Heart left ventricle (tissue), 16 donors: Measurements from ENCODE around the gene FGF19. TPM values are rescaled to one million over a fixed set of nuclear protein-coding genes. Genes with fewer than 3 reads are reported as not detected.

Source experiments
- ATAC-seq, 4 donors: fragments of 200-7000 bp; cut with Tn5 transposase; one replicate each; pipeline ENCODE4 v1.9.1; 2020 to 2022; ENCODE audit warnings: moderate library complexity in 4 of 4, mild to moderate bottlenecking in 3 of 4, moderate number of reproducible peaks in 1 of 4
- DNase-seq, 5 donors: peaks; one replicate each; pipeline ENCODE4 v3.0.0-alpha.2; 2020
- H3K27ac ChIP-seq, 12 donors: fragments of 200-600 bp; sonication (generic) in 4 of 12; one replicate each; pipeline versions ENCODE4 v1.5.0 to v1.8.0; 2016 to 2022; ENCODE audit warnings: mild to moderate bottlenecking in 2 of 12
- H3K27me3 ChIP-seq, 9 donors: fragments of 200-600 bp; sonication (generic) in 2 of 9; one replicate each; pipeline versions ENCODE4 v1.5.1 to v1.8.0; 2016 to 2022; ENCODE audit warnings: mild to moderate bottlenecking in 3 of 9
- H3K36me3 ChIP-seq, 9 donors: fragments of 200-600 bp; sonication (generic) in 2 of 9; one replicate each; pipeline versions ENCODE4 v1.5.0 to v1.8.0; 2018 to 2022; ENCODE audit warnings: mild to moderate bottlenecking in 2 of 9
- H3K4me1 ChIP-seq, 12 donors: fragments of 200-600 bp; sonication (generic) in 4 of 12; one replicate each; pipeline versions ENCODE4 v1.5.0 to v1.8.0; 2016 to 2022; ENCODE audit warnings: mild to moderate bottlenecking in 3 of 12
- H3K4me3 ChIP-seq, 12 donors: fragments of 200-600 bp; sonication (generic) in 4 of 12; one replicate each; pipeline versions ENCODE4 v1.5.0 to v1.8.0; 2017 to 2022; ENCODE audit warnings: mild to moderate bottlenecking in 9 of 12, moderate library complexity in 4 of 12
- H3K9me3 ChIP-seq, 12 donors: fragments of 200-600 bp; sonication (generic) in 4 of 12; one replicate each; pipeline versions ENCODE4 v1.5.0 to v1.8.0; 2016 to 2022; ENCODE audit warnings: mild to moderate bottlenecking in 1 of 12
- POLR2A ChIP-seq, 2 donors: fragments of 450-650 bp; IDR thresholded peaks; one replicate each; pipeline ENCODE4 v1.6.1; 2017; ENCODE audit warnings: antibody characterized with exemption in 2 of 2, mild to moderate bottlenecking in 2 of 2, moderate library complexity in 2 of 2
- WGBS, 4 donors: extraction: QIAGEN DNeasy Blood & Tissue Kit in 2 of 4; methylation state at CpG; one replicate each; pipeline versions ENCODE4 v1.1.5 to v1.1.7; 2013 to 2018; 5-methylcytosine and 5-hydroxymethylcytosine counted together
- intact Hi-C, 10 donors: fragments of 100-400 bp; cut with DNase I; formaldehyde crosslinking; loops; one replicate each; pipeline versions ENCODE4 v1.11.1 to v1.14.2; 2022
- polyA plus RNA-seq, 2 donors: library from polyadenylated mRNA; stranded (reverse); fragments of 200-250 nt; gene quantifications; one replicate each; pipeline ENCODE4 v1.2.3, GENCODE V29; 2013
- total RNA-seq, 9 donors: library from RNA; depleted of rRNA in 2 of 9; stranded (reverse); fragments of >200 nt in 2 of 9; fragmentation: NEBNext Ultra II Directional in 3 of 9; extraction: Animal tissue kit (Norgen Biotek cat#: 25700) in 3 of 9; gene quantifications; one replicate each; pipeline versions ENCODE4 v1.1.0 to v1.2.4, GENCODE V29; 2016 to 2023
- TF ChIP-seq, protein P1 (sequence below), 12 donors: fragments of 200-600 bp; sonication (generic) in 4 of 12; IDR thresholded peaks; one replicate each; pipeline versions ENCODE4 v1.5.0 to v1.8.0; 2018 to 2022; ENCODE audit warnings: antibody characterized with exemption in 12 of 12, mild to moderate bottlenecking in 5 of 12
- donor health status: ischemic (EF 13 %, LVEDD 7.1; RV severe dilation, severe dysfunction).
- donor health status: healthy with polysubstance abuse.
- donor health status: DM: no; HTN: yes; CAD: no.
- donor health status: DM: no; HTN: no; CAD: no.
- donor health status: ischemic (EF 25% LVEDD 6.9; RV normal size, moderate dysfunction).
- donor health status: ischemic (EF 25% LVEDD 5.7; RV mildly dilated, moderate dysfunction).
- donor health status: healthy.
- donor health status: DM: yes; HTN: yes; CAD: no.
- donor health status: ischemic (EF 35%, LVEDD 5.7; RV mildly dilated, moderate dysfunction).
- donor health status: nonischemic (EF 11% LVEDD 7.7; RV severe dilation, severe dysfunction).
- donor health status: DM: yes; HTN: yes; CAD: no.
- donor health status: PGD.
- donor health status: ischemic (EF 29% LVEDD 5.4; RV normal size, mild dysfunction).
- donor health status: nonischemic (EF 23%, LVEDD 6.1; RV moderate dilation, normal function).

FGF19 gene
- total and polyA plus RNA-seq, 11 donors: not detected

DNA sequence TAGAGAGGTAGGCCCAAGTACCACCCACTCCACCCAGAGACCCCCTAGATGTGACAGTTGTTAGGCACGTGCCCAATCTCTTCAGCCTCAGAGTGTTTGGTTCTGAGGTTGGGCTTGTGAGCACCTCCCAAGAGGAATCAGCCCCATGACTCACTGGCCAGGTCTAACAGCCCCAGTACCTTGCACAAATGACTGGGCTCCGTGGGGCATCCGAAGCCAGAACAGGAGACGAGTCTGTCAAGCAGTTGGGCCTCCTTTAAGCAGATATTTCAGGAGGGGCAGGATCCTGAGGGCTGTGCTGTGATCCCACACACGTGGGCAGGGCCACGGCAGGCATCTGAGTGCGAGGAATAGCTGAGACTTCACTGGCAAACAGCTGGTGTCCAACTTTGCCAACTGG lies 29.1 kb upstream of the FGF19 start:
- Histone ChIP-seq H3K36me3 (no peaks in the 10 kb centered on the region), H3K4me3 (no peak overlapping the region), H3K9me3 (peaks cover 0 to 18% (median 7%) of the 10 kb centered on the region in 12 donors), H3K27me3 (peaks cover 0 to 25% (median 8%) of the 10 kb centered on the region in 9 donors), H3K4me1 (no peaks in the 10 kb centered on the region), H3K27ac (no peak overlapping the region)
- TF ChIP-seq POLR2A (IDR thresholded peaks at IDR 0.05): no peak
- intact Hi-C loops: no loop called here
- DNase-seq: no peak
- WGBS, 4 donors: 62 to 79% (median 69%) methylated on average over 7 of the region's 7 CpGs
- no peak for ATAC-seq

DNA sequence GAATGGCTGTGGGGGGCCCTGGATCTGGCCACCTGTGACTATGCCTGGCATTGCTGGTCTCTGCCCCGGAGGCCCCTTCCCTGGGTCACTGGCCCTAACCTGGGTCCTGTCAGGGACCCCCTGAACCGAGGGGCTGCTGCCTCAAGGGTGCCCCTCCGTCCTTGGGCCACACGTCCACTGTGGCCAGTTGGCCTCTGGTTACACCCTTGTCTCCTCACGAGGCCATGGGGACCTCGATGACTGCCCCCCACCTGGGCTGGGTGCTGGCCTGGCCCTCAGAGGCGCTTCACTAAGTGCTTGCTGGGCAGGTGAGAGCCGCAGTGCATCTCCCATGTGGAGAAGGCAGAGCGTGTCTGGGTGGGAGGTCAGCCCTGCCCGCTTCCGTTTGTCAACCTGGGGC lies 27.3 kb upstream of the FGF19 start:
- TF ChIP-seq, protein P1, sequence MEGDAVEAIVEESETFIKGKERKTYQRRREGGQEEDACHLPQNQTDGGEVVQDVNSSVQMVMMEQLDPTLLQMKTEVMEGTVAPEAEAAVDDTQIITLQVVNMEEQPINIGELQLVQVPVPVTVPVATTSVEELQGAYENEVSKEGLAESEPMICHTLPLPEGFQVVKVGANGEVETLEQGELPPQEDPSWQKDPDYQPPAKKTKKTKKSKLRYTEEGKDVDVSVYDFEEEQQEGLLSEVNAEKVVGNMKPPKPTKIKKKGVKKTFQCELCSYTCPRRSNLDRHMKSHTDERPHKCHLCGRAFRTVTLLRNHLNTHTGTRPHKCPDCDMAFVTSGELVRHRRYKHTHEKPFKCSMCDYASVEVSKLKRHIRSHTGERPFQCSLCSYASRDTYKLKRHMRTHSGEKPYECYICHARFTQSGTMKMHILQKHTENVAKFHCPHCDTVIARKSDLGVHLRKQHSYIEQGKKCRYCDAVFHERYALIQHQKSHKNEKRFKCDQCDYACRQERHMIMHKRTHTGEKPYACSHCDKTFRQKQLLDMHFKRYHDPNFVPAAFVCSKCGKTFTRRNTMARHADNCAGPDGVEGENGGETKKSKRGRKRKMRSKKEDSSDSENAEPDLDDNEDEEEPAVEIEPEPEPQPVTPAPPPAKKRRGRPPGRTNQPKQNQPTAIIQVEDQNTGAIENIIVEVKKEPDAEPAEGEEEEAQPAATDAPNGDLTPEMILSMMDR (IDR thresholded peaks at IDR 0.05): no peak
- TF ChIP-seq POLR2A (IDR thresholded peaks at IDR 0.05): no peak
- intact Hi-C loops: no loop called here
- Histone ChIP-seq H3K4me1 (no peaks in the 10 kb centered on the region), H3K27me3 (peaks cover 0 to 40% (median 11%) of the 10 kb centered on the region in 9 donors), H3K4me3 (no peak overlapping the region), H3K9me3 (peaks cover 0 to 17% (median 5%) of the 10 kb centered on the region in 12 donors), H3K36me3 (no peaks in the 10 kb centered on the region), H3K27ac (no peak overlapping the region)
- WGBS, 4 donors: 79 to 86% (median 85%) methylated on average over 4 to 11 of the region's 11 CpGs
- DNase-seq (no peak), ATAC-seq (no peak)

DNA sequence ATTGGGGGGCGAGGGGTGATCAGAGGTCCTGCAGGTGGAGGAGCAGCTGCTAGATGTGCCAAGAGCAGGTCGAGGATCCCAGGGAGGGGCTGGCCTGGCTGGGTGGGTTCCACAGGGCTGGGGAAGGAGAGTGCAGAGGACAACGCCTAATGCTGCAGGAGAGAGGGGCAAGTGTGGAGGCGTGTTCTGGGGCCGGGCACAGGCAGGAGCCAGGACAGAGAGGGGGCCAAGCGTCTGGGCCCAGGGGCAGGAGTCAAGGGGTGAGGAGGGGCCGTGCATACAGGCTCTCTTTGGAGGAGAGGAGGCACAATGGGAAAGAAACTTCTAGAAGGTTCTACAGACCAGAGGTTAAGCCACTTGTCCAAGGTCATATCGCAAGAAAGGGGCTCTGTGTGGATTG lies 26.7 kb upstream of the FGF19 start:
- Histone ChIP-seq H3K27ac (no peak overlapping the region), H3K4me3 (no peak overlapping the region), H3K9me3 (peaks cover 0 to 16% (median 5%) of the 10 kb centered on the region in 12 donors), H3K4me1 (no peaks in the 10 kb centered on the region), H3K27me3 (peaks cover 0 to 46% (median 13%) of the 10 kb centered on the region in 9 donors), H3K36me3 (no peaks in the 10 kb centered on the region)
- intact Hi-C loops: no loop called here
- DNase-seq: no peak
- TF ChIP-seq POLR2A (IDR thresholded peaks at IDR 0.05): no peak
- TF ChIP-seq, protein P1 (IDR thresholded peaks at IDR 0.05): no peak
- no peak for ATAC-seq
- 80 to 88% (median 81%) methylated on average over 8 of the region's 8 CpGs for WGBS, 4 donors

DNA sequence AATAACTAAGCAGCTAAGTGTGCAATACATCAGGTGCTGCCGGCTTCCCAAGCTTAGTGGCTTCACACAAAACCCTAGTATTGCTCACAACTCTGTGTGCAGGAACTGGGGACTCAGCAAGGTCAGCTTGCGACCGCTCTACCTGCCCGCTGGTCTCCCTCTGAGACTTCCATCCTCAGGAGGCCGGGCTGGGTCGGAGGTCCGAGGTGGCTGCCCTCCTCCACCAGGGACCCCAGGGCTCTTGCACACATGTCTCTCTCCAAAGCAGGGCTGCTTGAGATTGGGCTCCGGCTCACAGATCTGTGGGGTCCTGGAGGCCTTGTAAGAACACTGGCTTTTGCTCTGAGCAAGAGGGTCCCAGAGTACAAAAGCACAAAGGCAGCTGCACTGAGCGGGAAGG lies 25.4 kb upstream of the FGF19 start:
- no peak for DNase-seq
- H3K4me3 ChIP-seq: no peak overlapping the region
- TF ChIP-seq POLR2A (IDR thresholded peaks at IDR 0.05): no peak
- peaks cover 0 to 6% (median under 1%) of the 10 kb centered on the region in 12 donors for H3K9me3 ChIP-seq
- intact Hi-C loops: no loop called here
- H3K27ac ChIP-seq: no peak overlapping the region
- ATAC-seq: no peak
- H3K36me3 ChIP-seq: no peaks in the 10 kb centered on the region
- WGBS, 4 donors: 88 to 94% (median 90%) methylated on average over 7 to 9 of the region's 9 CpGs
- peaks cover 0 to 49% (median 13%) of the 10 kb centered on the region in 9 donors for H3K27me3 ChIP-seq
- no peaks in the 10 kb centered on the region for H3K4me1 ChIP-seq

DNA sequence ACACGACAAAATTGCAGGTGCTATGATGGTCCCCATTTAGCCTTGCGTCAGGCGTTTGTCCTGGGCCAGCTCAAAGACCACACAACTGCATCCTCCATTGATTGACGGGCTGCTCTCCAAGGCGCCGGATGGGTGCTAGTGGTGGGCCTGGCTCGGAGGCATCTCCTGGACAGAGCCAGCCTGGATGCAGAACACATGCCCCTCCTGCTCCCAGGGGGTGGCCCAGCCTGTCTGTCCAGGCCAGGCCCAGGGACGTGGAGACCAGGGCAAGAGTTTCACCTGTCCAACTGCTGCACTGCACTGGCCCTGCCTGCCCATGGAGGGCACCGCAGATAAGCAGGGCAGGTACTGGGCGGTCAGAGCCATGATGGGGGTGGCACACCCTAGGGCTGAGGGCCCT lies 23.4 kb upstream of the FGF19 start:
- DNase-seq (no peak), ATAC-seq (peak in 2 of 4 donors; percentile 20 to 34)
- H3K27me3 ChIP-seq: peaks cover 0 to 66% (median 11%) of the 10 kb centered on the region in 9 donors
- WGBS, 4 donors: 82 to 91% (median 88%) methylated on average over 8 to 10 of the region's 10 CpGs
- intact Hi-C loops: no loop called here
- no peaks in the 10 kb centered on the region for H3K9me3 ChIP-seq
- H3K36me3 ChIP-seq: no peaks in the 10 kb centered on the region
- no peak overlapping the region for H3K27ac ChIP-seq
- TF ChIP-seq, protein P1 (IDR thresholded peaks at IDR 0.05): no peak
- TF ChIP-seq POLR2A (IDR thresholded peaks at IDR 0.05): no peak
- H3K4me3 ChIP-seq: no peak overlapping the region
- no peaks in the 10 kb centered on the region for H3K4me1 ChIP-seq
